ACHN (cell line): ENCODE results near the gene ZNF8.

Experiments
- DNase-seq: peaks from one replicate; pipeline ENCODE4 v3.0.0-alpha.2; 2015
- in situ Hi-C: cut with HindIII; loops from 2 replicates; pipeline ENCODE4 v1.10.0; 2017; ENCODE audit warnings: low sequenced_read_pairs, low pct_ligation_motif_present, low pct_unique_long_range_greater_than_20kb

The ZNF8 gene

DNA sequence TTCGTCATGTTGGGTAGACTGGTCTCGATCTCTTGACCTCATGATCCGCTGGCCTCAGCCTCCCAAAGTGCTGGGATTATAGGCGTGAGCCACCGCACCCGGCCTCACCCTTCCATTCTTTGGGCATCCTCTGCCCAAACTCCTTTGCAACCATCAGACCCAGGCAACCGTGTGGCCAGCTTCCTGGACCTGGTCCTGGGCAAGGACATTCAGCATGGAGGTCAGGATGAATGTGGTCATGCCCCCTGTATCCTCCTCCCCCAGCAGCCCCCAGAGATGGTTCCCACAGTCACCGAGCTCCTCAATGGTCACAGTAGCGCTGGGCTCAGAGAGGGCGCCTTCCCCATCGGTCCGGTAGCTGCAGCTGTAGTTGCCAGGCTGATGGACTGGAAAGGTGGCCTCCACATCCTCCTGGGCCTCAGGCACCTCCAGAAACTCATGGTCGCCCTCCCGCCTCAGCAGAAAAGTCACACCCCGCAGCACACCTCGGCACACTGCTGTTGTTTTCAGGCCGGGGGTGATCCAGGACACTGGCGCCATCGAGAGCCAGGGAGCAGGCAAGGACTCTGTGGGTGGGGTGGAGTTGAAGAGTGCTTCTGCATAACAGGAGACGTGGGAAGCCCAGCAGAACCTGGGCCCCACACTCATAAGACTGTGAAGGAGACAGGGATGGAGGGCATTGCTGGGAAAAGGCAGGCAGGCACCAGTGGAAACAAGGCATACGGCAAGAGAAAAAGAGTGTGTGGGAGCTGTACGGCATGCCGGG, 73.4 kb downstream of the ZNF8 start:
- no peak for DNase-seq
- in situ Hi-C loops = no loop called here
